Activated T-cell treated with anti-CD3 and anti-CD28 coated beads for 48 hours (primary cell): ENCODE measurements around the gene ICAM2.

Experiments
- DNase-seq: peaks from one replicate; pipeline ENCODE4 v3.0.0-alpha.2; 2020; ENCODE audit warnings: low read depth

Gene ICAM2

GRCh38 chr17:64020056-64020766 lies at the start of gene ICAM2:
TSS of gene ICAM2 (minus strand) at chr17:64020633. CDS start at chr17:64006691, 13,942 bp downstream.
- DNase-seq: peak; percentile 69

- DNase-seq: no peak
Observed at GRCh38 chr17:64070213-64070612, 49.8 kb upstream of the ICAM2 start.

GRCh38 chr17:64069143-64069542 lies 48.7 kb upstream of the ICAM2 start:
- no peak for DNase-seq

GRCh38 chr17:64067657-64068056 lies 47.2 kb upstream of the ICAM2 start:
- no peak for DNase-seq

- DNase-seq: no peak
Observed at GRCh38 chr17:64066716-64067115, 46.3 kb upstream of the ICAM2 start.

- DNase-seq: no peak
Observed at GRCh38 chr17:64065161-64065560, 44.7 kb upstream of the ICAM2 start.

GRCh38 chr17:64064331-64064730 lies 43.9 kb upstream of the ICAM2 start:
- no peak for DNase-seq

- peak; percentile 27 for DNase-seq
Observed at GRCh38 chr17:64063766-64064224, 43.4 kb upstream of the ICAM2 start.

- DNase-seq: no peak
Observed at GRCh38 chr17:64063088-64063487, 42.7 kb upstream of the ICAM2 start.

GRCh38 chr17:64061178-64061898 lies 40.9 kb upstream of the ICAM2 start:
- peak; percentile 17 for DNase-seq

GRCh38 chr17:64060331-64060730 lies 39.9 kb upstream of the ICAM2 start:
- no peak for DNase-seq

- DNase-seq: no peak
Observed at GRCh38 chr17:64059756-64060155, 39.3 kb upstream of the ICAM2 start.

GRCh38 chr17:64058621-64059020 lies 38.2 kb upstream of the ICAM2 start:
- no peak for DNase-seq

GRCh38 chr17:64057701-64058263 lies 37.3 kb upstream of the ICAM2 start:
- DNase-seq: no peak

- no peak for DNase-seq
Observed at GRCh38 chr17:64056269-64057005, 36.0 kb upstream of the ICAM2 start.

- no peak for DNase-seq
Observed at GRCh38 chr17:64055183-64056142, 35.0 kb upstream of the ICAM2 start.

- DNase-seq: no peak
Observed at GRCh38 chr17:64054304-64054703, 33.9 kb upstream of the ICAM2 start.

- DNase-seq: no peak
Observed at GRCh38 chr17:64053101-64053500, 32.7 kb upstream of the ICAM2 start.

GRCh38 chr17:64051153-64051552 lies 30.7 kb upstream of the ICAM2 start:
- no peak for DNase-seq

GRCh38 chr17:64048805-64049204 lies 28.4 kb upstream of the ICAM2 start:
- no peak for DNase-seq

- DNase-seq: no peak
Observed at GRCh38 chr17:64045176-64045575, 24.7 kb upstream of the ICAM2 start.
